HEK293 (cell line): Measurements from ENCODE around the gene TUBB2B.

ENCODE experiments used
- CTCF ChIA-PET: fragments of 350-600 bp; formaldehyde crosslinking; extraction: SDS; loops from one replicate; lab custom pipeline; 2021; ENCODE audit warnings: antibody characterized with exemption; lab: Yijun Ruan, JAX
- POLR2A ChIA-PET: fragments of 300-600 bp; formaldehyde crosslinking; extraction: SDS; loops from one replicate; lab custom pipeline; 2020; ENCODE audit warnings: antibody characterized with exemption, inconsistent platforms; lab: Yijun Ruan, JAX
- H3K27ac ChIP-seq: fragments of 200-500 bp; sonication (Bioruptor generic); 2 replicates; pipeline ENCODE4 v1.5.1; 2014; ENCODE audit warnings: low read depth, low read length, control low read depth, inconsistent platforms; ENCODE audit errors: extremely low read depth
- H3K36me3 ChIP-seq, 2 experiments: fragments of 200-500 bp in 1 of 2; sonication (Bioruptor generic) in 1 of 2; 1 replicate in 1 of 2; 2 replicates in 1 of 2; pipeline ENCODE4 v1.5.1; 2014 to 2017; ENCODE audit warnings: inconsistent platforms in 2 of 2, low read length in 2 of 2; ENCODE audit not compliant: control insufficient read depth in 2 of 2, insufficient read depth in 1 of 2
- H3K4me1 ChIP-seq: fragments of 200-500 bp; sonication (Bioruptor generic); 2 replicates; pipeline ENCODE4 v1.5.1; 2014; ENCODE audit warnings: mild to moderate bottlenecking, low read length, inconsistent platforms; ENCODE audit not compliant: control insufficient read depth, insufficient read depth
- H3K4me3 ChIP-seq: 2 replicates; pipeline ENCODE4 v1.5.1; 2011; ENCODE audit warnings: low read depth, mild to moderate bottlenecking, control low read depth, low read length, moderate library complexity
- H3K9me3 ChIP-seq: fragments of 200-500 bp; sonication (Bioruptor generic); 2 replicates; pipeline ENCODE4 v1.5.1; 2014; ENCODE audit warnings: low read depth, low read length, inconsistent platforms; ENCODE audit not compliant: control insufficient read depth, insufficient read depth
- BCL11B ChIP-seq: fragments of 450-650 bp; formaldehyde crosslinking; IDR thresholded peaks from 2 replicates; pipeline ENCODE4 v1.5.1; 2016; ENCODE audit warnings: low read depth, missing biosample characterization, missing genetic modification characterization
- GLIS1 ChIP-seq: fragments of 450-650 bp; formaldehyde crosslinking; IDR thresholded peaks from 2 replicates; pipeline ENCODE4 v1.5.1; 2016; ENCODE audit warnings: missing biosample characterization, missing genetic modification characterization
- WT1 ChIP-seq: fragments of 450-650 bp; formaldehyde crosslinking; IDR thresholded peaks from 2 replicates; pipeline ENCODE4 v1.5.1; 2016; ENCODE audit warnings: missing biosample characterization, missing genetic modification characterization
- ZNF223 ChIP-seq: fragments of 450-650 bp; formaldehyde crosslinking; IDR thresholded peaks from 2 replicates; pipeline ENCODE4 v1.5.1; 2016; ENCODE audit warnings: missing biosample characterization, missing genetic modification characterization
- ZNF23 ChIP-seq: fragments of 450-650 bp; formaldehyde crosslinking; IDR thresholded peaks from 2 replicates; pipeline ENCODE4 v1.5.1; 2016; ENCODE audit warnings: missing biosample characterization, missing genetic modification characterization, borderline replicate concordance
- ZNF350 ChIP-seq: fragments of 450-650 bp; formaldehyde crosslinking; IDR thresholded peaks from 2 replicates; pipeline ENCODE4 v1.5.0; 2017; ENCODE audit warnings: missing biosample characterization, mild to moderate bottlenecking, missing genetic modification characterization
- ZNF416 ChIP-seq: fragments of 450-650 bp; formaldehyde crosslinking; IDR thresholded peaks from 2 replicates; pipeline ENCODE4 v1.5.1; 2016; ENCODE audit warnings: missing biosample characterization, missing genetic modification characterization
- ZNF558 ChIP-seq: fragments of 450-650 bp; formaldehyde crosslinking; IDR thresholded peaks from 2 replicates; pipeline ENCODE4 v1.5.1; 2016; ENCODE audit warnings: missing biosample characterization, missing genetic modification characterization
- ZNF571 ChIP-seq: fragments of 450-650 bp; formaldehyde crosslinking; IDR thresholded peaks from 2 replicates; pipeline ENCODE4 v1.5.0; 2017; ENCODE audit warnings: missing biosample characterization, missing genetic modification characterization
- ZNF624 ChIP-seq: fragments of 450-650 bp; formaldehyde crosslinking; IDR thresholded peaks from 2 replicates; pipeline ENCODE4 v1.5.1; 2017; ENCODE audit warnings: missing biosample characterization, missing genetic modification characterization
- ZNF654 ChIP-seq: fragments of 450-650 bp; formaldehyde crosslinking; IDR thresholded peaks from 2 replicates; pipeline ENCODE4 v1.5.1; 2016; ENCODE audit warnings: low read depth, missing biosample characterization, missing genetic modification characterization
- ZNF677 ChIP-seq: fragments of 450-650 bp; IDR thresholded peaks from 2 replicates; pipeline ENCODE4 v1.5.0; 2018; ENCODE audit warnings: missing biosample characterization, mild to moderate bottlenecking, missing genetic modification characterization, moderate library complexity
- TF ChIP-seq, protein P1 (sequence below): fragments of 450-650 bp; formaldehyde crosslinking; IDR thresholded peaks from 2 replicates; pipeline ENCODE4 v1.5.1; 2016; ENCODE audit warnings: missing biosample characterization, missing genetic modification characterization, borderline replicate concordance
- TF ChIP-seq, protein P2 (sequence below): fragments of 450-650 bp; formaldehyde crosslinking; IDR thresholded peaks from 2 replicates; pipeline ENCODE4 v1.5.1; 2016; ENCODE audit warnings: missing biosample characterization, missing genetic modification characterization
- TF ChIP-seq, protein P3 (sequence below): fragments of 450-650 bp; formaldehyde crosslinking; IDR thresholded peaks from 2 replicates; pipeline ENCODE4 v1.5.1; 2016; ENCODE audit warnings: missing biosample characterization, missing genetic modification characterization, low read depth

TUBB2B gene

DNA sequence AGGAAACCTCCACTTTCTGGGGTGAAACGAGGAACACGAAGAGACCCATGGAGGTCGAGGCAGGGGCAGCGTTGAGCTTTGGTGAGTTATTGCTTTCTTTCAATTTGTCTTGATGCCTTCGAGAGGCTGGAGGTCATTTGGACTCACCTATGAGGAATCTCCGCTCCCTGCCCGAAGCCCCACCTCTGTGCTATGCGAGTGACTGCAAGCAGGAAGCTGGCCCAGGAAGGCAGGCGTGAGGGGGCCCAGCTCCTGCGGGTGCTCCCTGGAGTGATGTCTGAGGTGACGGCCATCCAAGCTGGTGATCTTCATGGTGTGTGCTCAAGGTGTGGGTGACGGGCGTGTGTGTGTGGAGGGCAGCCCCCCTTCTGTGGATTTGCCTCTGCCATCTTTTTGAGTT is 44.3 kb upstream of the TUBB2B start (continued):
- TF ChIP-seq, protein P1, sequence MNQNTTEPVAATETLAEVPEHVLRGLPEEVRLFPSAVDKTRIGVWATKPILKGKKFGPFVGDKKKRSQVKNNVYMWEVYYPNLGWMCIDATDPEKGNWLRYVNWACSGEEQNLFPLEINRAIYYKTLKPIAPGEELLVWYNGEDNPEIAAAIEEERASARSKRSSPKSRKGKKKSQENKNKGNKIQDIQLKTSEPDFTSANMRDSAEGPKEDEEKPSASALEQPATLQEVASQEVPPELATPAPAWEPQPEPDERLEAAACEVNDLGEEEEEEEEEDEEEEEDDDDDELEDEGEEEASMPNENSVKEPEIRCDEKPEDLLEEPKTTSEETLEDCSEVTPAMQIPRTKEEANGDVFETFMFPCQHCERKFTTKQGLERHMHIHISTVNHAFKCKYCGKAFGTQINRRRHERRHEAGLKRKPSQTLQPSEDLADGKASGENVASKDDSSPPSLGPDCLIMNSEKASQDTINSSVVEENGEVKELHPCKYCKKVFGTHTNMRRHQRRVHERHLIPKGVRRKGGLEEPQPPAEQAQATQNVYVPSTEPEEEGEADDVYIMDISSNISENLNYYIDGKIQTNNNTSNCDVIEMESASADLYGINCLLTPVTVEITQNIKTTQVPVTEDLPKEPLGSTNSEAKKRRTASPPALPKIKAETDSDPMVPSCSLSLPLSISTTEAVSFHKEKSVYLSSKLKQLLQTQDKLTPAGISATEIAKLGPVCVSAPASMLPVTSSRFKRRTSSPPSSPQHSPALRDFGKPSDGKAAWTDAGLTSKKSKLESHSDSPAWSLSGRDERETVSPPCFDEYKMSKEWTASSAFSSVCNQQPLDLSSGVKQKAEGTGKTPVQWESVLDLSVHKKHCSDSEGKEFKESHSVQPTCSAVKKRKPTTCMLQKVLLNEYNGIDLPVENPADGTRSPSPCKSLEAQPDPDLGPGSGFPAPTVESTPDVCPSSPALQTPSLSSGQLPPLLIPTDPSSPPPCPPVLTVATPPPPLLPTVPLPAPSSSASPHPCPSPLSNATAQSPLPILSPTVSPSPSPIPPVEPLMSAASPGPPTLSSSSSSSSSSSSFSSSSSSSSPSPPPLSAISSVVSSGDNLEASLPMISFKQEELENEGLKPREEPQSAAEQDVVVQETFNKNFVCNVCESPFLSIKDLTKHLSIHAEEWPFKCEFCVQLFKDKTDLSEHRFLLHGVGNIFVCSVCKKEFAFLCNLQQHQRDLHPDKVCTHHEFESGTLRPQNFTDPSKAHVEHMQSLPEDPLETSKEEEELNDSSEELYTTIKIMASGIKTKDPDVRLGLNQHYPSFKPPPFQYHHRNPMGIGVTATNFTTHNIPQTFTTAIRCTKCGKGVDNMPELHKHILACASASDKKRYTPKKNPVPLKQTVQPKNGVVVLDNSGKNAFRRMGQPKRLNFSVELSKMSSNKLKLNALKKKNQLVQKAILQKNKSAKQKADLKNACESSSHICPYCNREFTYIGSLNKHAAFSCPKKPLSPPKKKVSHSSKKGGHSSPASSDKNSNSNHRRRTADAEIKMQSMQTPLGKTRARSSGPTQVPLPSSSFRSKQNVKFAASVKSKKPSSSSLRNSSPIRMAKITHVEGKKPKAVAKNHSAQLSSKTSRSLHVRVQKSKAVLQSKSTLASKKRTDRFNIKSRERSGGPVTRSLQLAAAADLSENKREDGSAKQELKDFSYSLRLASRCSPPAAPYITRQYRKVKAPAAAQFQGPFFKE (tag by site-specific recombination) = no peak
- no peak for TF ChIP-seq ZNF677
- no peak for TF ChIP-seq ZNF223 (tag by site-specific recombination)
- no peak for TF ChIP-seq ZNF416
- TF ChIP-seq, protein P2, sequence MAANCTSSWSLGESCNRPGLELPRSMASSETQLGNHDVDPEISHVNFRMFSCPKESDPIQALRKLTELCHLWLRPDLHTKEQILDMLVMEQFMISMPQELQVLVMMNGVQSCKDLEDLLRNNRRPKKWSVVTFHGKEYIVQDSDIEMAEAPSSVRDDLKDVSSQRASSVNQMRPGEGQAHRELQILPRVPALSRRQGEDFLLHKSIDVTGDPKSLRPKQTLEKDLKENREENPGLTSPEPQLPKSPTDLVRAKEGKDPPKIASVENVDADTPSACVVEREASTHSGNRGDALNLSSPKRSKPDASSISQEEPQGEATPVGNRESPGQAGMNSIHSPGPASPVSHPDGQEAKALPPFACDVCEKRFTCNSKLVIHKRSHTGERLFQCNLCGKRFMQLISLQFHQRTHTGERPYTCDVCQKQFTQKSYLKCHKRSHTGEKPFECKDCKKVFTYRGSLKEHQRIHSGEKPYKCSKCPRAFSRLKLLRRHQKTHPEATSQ = no peak
- no peak for TF ChIP-seq GLIS1
- no peak for TF ChIP-seq ZNF23 (tag by site-specific recombination)
- TF ChIP-seq, all 188 proteins: peak for 0

DNA sequence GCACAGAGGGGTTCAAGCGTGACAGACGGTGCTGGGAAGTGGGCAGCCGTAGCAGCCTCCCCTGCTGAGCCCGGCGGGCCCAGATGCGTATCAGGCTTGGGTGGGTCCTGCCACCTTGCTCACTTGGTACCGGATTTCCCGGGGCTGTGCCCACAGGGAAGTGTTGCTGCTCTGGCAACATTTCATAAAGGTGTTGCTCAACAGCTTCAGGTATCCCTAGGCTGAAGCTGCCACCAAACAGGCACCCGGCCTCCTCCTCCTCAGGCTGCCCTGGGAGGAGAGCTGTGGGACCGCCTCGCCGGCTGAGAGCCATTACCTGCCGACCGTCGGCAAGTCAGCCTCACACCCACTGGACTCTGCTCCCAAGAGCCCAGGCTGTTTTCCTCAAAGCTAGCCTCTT is 42.8 kb upstream of the TUBB2B start:
- H3K4me1 ChIP-seq = no peaks in the 10 kb centered on the region; the same call in 1 of the 2 replicates
- TF ChIP-seq ZNF350 (tag by site-specific recombination) (no peak), ZNF624 (tag by site-specific recombination) (no peak), BCL11B (tag by site-specific recombination) (no peak), ZNF571 (no peak), ZNF654 (no peak), WT1 (tag by site-specific recombination) (no peak), ZNF558 (tag by site-specific recombination) (no peak)
- TF ChIP-seq, protein P3, sequence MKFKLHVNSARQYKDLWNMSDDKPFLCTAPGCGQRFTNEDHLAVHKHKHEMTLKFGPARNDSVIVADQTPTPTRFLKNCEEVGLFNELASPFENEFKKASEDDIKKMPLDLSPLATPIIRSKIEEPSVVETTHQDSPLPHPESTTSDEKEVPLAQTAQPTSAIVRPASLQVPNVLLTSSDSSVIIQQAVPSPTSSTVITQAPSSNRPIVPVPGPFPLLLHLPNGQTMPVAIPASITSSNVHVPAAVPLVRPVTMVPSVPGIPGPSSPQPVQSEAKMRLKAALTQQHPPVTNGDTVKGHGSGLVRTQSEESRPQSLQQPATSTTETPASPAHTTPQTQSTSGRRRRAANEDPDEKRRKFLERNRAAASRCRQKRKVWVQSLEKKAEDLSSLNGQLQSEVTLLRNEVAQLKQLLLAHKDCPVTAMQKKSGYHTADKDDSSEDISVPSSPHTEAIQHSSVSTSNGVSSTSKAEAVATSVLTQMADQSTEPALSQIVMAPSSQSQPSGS (tag by site-specific recombination) = no peak
- TF ChIP-seq, all 188 proteins: peak for 0
- Histone ChIP-seq H3K9me3 (no peaks in the 10 kb centered on the region), H3K36me3 (peaks cover 3 to 73% of the 10 kb centered on the region in 2 experiments; a peak in 2 of 3 replicates), H3K4me3 (no peak overlapping the region), H3K27ac (no peak overlapping the region)
- ChIA-PET CTCF (interaction anchor here (0.5 to 0.7 kb wide), 2 partner anchors 11 to 44 kb away, joined by 3 to 6 read pairs; no protein-coding TSS in a partner anchor), POLR2A (interaction anchor here (0.7 kb wide), 1 partner anchor 61 kb away, joined by 4 read pairs; no protein-coding TSS in a partner anchor)
